Activated naive CD4-positive, alpha-beta T cell treated with anti-CD3 and anti-CD28 coated beads for 36 hours (primary cell): Measurements from ENCODE around the gene HOXC6. TPM values are rescaled to one million over a fixed set of nuclear protein-coding genes. Genes with fewer than 3 reads are reported as not detected.

Experiments used
- CTCF ChIA-PET: fragments of 350-600 bp; sonication (Branson Sonifier 250); formaldehyde crosslinking; loops from one replicate; lab custom pipeline; 2021; ENCODE audit warnings: antibody characterized with exemption; lab: Charles Lee
- DNase-seq: peaks from one replicate; pipeline ENCODE4 v3.0.0-alpha.2; 2020
- H3K27ac Mint-ChIP-seq: one replicate; pipeline ENCODE4 v1.8.0; 2021; ENCODE audit warnings: mild to moderate bottlenecking, mixed read lengths
- H3K27me3 Mint-ChIP-seq: one replicate; pipeline ENCODE4 v1.8.0; 2021; ENCODE audit warnings: low read depth, mixed read lengths
- H3K36me3 Mint-ChIP-seq: one replicate; pipeline ENCODE4 v1.8.0; 2021; ENCODE audit warnings: low read depth, mixed read lengths
- H3K4me1 Mint-ChIP-seq: one replicate; pipeline ENCODE4 v1.8.0; 2021; ENCODE audit warnings: low read depth, mixed read lengths
- H3K4me3 Mint-ChIP-seq: one replicate; pipeline ENCODE4 v1.8.0; 2021; ENCODE audit warnings: mild to moderate bottlenecking, moderate library complexity, mixed read lengths
- H3K9me3 Mint-ChIP-seq: one replicate; pipeline ENCODE4 v1.8.0; 2021; ENCODE audit warnings: mixed read lengths
- intact Hi-C: fragments of 100-400 bp; cut with micrococcal nuclease; formaldehyde crosslinking; loops from one replicate; pipeline ENCODE4 v1.15.1; 2023
- total RNA-seq, 2 experiments: library from RNA; stranded (reverse); gene quantifications; one replicate each; pipeline ENCODE4 v1.2.3, GENCODE V29; 2021

Gene HOXC6
- total RNA-seq, 2 experiments from 2014 or later, result not detected

GRCh38 chr12:53993162-53994008 lies 34.9 kb upstream of the HOXC6 start:
- Mint-ChIP-seq H3K27me3 (peaks cover 81% of the 10 kb centered on the region), H3K36me3 (peaks cover 2% of the 10 kb centered on the region), H3K4me1 (peaks cover 52% of the 10 kb centered on the region), H3K4me3 (no peak overlapping the region), H3K9me3 (no peaks in the 10 kb centered on the region), H3K27ac (no peak overlapping the region)
- CTCF ChIA-PET, result interaction anchor here (0.7 to 1.7 kb wide), 5 partner anchors 13 to 199 kb away, joined by 3 to 7 read pairs (median 4); partner anchors contain the start of genes HOXC5 and HOXC8
- DNase-seq, result no peak
- intact Hi-C loops, result no loop called here

- intact Hi-C loops, result no loop called here
- Mint-ChIP-seq H3K27me3 (peaks cover 82% of the 10 kb centered on the region), H3K4me1 (peaks cover 50% of the 10 kb centered on the region), H3K36me3 (peaks cover 2% of the 10 kb centered on the region), H3K4me3 (no peak overlapping the region), H3K27ac (no peak overlapping the region), H3K9me3 (no peaks in the 10 kb centered on the region)
- CTCF ChIA-PET, result interaction anchor here (0.7 to 1.1 kb wide), 2 partner anchors 13 to 38 kb away, joined by 3 read pairs; partner anchors contain the start of gene HOXC5
- DNase-seq, result no peak
These were observed 34.3 kb upstream of the HOXC6 start for GRCh38 chr12:53994009-53994263.

DNA sequence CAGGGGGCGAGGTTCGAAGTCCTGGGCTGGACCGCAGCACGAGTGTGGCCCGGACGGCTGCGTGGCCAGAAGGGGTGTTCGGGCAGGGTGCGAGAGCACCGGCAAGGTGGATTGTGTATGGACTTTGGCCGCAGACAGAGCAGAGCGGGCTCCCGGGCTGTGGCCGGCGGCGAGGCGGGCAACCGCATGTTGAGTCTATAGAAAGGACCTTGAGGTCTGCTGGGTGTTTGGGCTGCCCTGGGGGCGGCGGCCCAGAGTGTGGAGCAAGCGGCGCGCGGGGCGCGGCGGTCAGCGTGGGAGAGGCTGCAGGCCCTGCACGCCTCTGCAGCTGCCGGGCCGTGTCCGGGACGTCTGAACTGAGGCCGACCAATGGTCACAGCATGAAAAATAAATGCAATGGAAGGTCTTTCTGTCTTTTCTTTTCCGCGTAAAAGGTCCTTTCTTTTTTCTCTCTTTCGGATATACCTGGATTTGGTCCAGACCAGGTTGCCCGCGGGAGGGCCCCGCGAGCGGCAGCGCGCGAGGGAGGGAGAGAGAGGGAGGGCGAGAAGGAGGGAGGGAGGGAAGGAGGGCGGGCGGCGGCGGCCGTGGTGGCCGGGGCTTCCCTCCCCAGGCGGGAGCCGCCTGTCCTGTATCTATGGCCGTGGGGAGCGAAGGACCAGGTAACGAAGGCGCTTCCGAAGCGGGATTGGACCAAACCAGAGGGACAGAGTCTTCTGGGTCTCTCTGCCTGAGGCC lies 33.8 kb upstream of the HOXC6 start:
- DNase-seq, result no peak
- no peaks in the 10 kb centered on the region for H3K9me3 Mint-ChIP-seq
- peaks cover 82% of the 10 kb centered on the region for H3K27me3 Mint-ChIP-seq
- CTCF ChIA-PET, result interaction anchor here (0.7 to 1.1 kb wide), 2 partner anchors 12 to 38 kb away, joined by 3 read pairs; partner anchors contain the start of gene HOXC5
- H3K36me3 Mint-ChIP-seq, result peaks cover 2% of the 10 kb centered on the region
- intact Hi-C loops, result loop anchor here (5.0 kb wide), 1 partner anchor 37 kb away; no protein-coding TSS in a partner anchor
- H3K4me1 Mint-ChIP-seq, result peaks cover 47% of the 10 kb centered on the region
- H3K4me3 Mint-ChIP-seq, result peak overlapping the region; percentile 74
- H3K27ac Mint-ChIP-seq, result no peak overlapping the region

GRCh38 chr12:53995002-53995377 lies 33.2 kb upstream of the HOXC6 start:
- intact Hi-C loops, result loop anchor here (5.0 kb wide), 1 partner anchor 38 kb away; no protein-coding TSS in a partner anchor
- H3K27ac Mint-ChIP-seq, result no peak overlapping the region
- peaks cover 79% of the 10 kb centered on the region for H3K27me3 Mint-ChIP-seq
- H3K4me3 Mint-ChIP-seq, result peak overlapping the region; percentile 74
- DNase-seq, result peak; percentile 40
- peaks cover 42% of the 10 kb centered on the region for H3K4me1 Mint-ChIP-seq
- peaks cover 2% of the 10 kb centered on the region for H3K36me3 Mint-ChIP-seq
- CTCF ChIA-PET, result no interaction called here
- H3K9me3 Mint-ChIP-seq, result no peaks in the 10 kb centered on the region

DNA sequence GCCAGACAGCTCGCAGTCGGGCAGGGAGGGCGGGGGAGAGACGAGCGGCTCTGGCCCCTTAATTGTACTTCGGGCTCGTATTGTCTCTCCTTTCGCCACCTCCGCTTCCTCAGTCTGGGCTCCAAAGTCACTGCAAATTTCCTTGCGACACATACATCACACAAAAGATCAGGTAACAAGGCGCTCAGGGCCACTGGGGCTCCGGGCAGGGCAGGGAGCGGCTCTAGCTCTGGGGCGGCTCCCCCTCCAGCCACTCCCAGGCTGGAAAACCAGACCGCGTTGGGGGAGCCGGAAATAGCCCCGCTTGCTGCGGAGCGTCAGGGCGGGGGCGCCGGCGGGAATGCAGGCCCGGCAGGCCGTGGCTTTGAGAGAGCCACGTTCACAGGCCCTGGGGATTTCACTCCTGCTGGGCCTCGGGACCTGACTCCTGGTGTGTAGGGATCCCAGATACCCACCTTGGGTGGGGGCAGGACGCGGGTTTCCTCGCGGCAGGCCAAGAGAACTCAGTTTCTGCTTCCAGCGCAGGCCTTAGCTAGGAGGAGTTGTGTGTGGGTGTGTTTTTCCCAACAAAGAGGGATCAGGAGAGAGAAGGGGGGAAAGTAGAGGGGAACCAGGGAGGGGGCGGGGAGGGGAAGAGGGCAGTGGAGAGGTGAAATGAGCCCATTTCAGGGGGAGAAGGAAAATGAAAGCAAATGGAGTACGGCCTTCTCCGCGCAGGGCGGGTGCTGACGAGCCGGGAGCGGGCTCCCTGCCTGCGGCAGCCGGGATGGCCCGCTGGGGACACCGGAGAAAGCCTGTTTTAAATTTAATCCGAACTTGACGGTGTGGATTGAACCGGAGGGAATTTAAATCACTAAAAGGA lies 32.6 kb upstream of the HOXC6 start:
- H3K9me3 Mint-ChIP-seq, result no peaks in the 10 kb centered on the region
- no peak overlapping the region for H3K27ac Mint-ChIP-seq
- CTCF ChIA-PET, result no interaction called here
- H3K36me3 Mint-ChIP-seq, result peaks cover 2% of the 10 kb centered on the region
- intact Hi-C loops, result loop anchor here (1.0 to 5.0 kb wide), 2 partner anchors 10 to 38 kb away; partner anchors contain the start of gene HOXC10
- H3K4me3 Mint-ChIP-seq, result peak overlapping the region; percentile 74
- DNase-seq, result peak; percentile 36
- peaks cover 36% of the 10 kb centered on the region for H3K4me1 Mint-ChIP-seq
- H3K27me3 Mint-ChIP-seq, result peaks cover 79% of the 10 kb centered on the region

GRCh38 chr12:53996240-53997203 lies 31.7 kb upstream of the HOXC6 start:
- no peak overlapping the region for H3K27ac Mint-ChIP-seq
- intact Hi-C loops, result loop anchor here (1.0 to 5.0 kb wide), 2 partner anchors 11 to 39 kb away; partner anchors contain the start of gene HOXC10
- H3K4me3 Mint-ChIP-seq, result peak overlapping the region; percentile 74
- peaks cover 2% of the 10 kb centered on the region for H3K36me3 Mint-ChIP-seq
- peak; percentile 29 for DNase-seq
- CTCF ChIA-PET, result interaction anchor here (0.5 to 1.7 kb wide), 4 partner anchors 10 to 336 kb away, joined by 3 to 5 read pairs (median 3); partner anchors contain the start of gene HOXC8
- H3K9me3 Mint-ChIP-seq, result no peaks in the 10 kb centered on the region
- peaks cover 36% of the 10 kb centered on the region for H3K4me1 Mint-ChIP-seq
- peaks cover 81% of the 10 kb centered on the region for H3K27me3 Mint-ChIP-seq

- Mint-ChIP-seq H3K27me3 (peaks cover 81% of the 10 kb centered on the region), H3K9me3 (no peaks in the 10 kb centered on the region), H3K27ac (no peak overlapping the region), H3K36me3 (peaks cover 2% of the 10 kb centered on the region), H3K4me3 (no peak overlapping the region), H3K4me1 (peaks cover 37% of the 10 kb centered on the region)
- intact Hi-C loops, result loop anchor here (5.0 kb wide), 1 partner anchor 40 kb away; no protein-coding TSS in a partner anchor
- DNase-seq, result no peak
- CTCF ChIA-PET, result interaction anchor here (0.5 to 1.7 kb wide), 9 partner anchors 9 to 433 kb away, joined by 3 to 5 read pairs (median 3); partner anchors contain the start of gene HOXC8
These were observed 30.8 kb upstream of the HOXC6 start for GRCh38 chr12:53997204-53998109.

DNA sequence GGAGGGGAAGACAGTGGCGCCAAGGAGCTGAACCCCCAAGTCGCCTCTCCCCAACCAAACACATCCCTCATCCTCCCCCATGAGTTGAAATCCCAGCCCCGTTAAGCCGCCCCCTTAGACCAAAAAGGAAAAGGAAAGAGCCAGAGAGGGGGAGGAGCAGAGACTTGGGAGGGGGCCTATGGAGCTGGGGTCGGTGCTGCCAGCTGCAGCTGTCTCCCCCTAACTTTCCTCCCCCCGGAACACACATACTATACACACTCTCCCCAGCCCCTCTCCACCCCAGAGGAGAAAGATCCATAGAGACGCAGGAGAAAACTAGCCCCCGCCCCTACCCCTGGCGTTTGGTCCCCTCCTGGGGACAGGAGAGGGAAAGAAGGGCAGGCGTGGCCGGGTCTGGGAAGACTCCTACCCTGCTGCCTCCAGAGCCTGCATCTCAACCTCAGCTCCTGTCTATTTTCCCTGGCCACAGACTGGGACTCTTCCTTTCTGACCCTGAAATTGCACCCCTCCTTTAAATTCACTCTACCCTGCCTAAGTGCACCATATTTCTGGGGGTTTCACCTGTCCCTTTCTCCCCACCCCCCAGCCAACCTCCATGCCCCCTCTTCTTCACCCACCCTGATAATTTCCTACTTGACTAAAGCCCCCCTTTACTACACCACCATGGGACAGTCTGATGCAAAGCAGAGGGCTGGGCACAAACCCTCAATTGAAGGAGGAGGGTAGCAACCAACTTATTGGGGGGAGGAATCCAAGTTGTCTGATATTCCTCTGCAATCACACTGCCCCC lies 29.9 kb upstream of the HOXC6 start:
- DNase-seq, result no peak
- CTCF ChIA-PET, result interaction anchor here (0.5 to 1.7 kb wide), 7 partner anchors 10 to 432 kb away, joined by 3 to 10 read pairs (median 4); partner anchors contain the start of gene HOXC8
- Mint-ChIP-seq H3K27ac (no peak overlapping the region), H3K36me3 (peaks cover 2% of the 10 kb centered on the region), H3K4me3 (no peak overlapping the region), H3K9me3 (no peaks in the 10 kb centered on the region), H3K4me1 (peaks cover 39% of the 10 kb centered on the region), H3K27me3 (peaks cover 82% of the 10 kb centered on the region)
- intact Hi-C loops, result loop anchor here (5.0 kb wide), 1 partner anchor 41 kb away; no protein-coding TSS in a partner anchor

GRCh38 chr12:53998900-53999236 lies 29.4 kb upstream of the HOXC6 start:
- Mint-ChIP-seq H3K27me3 (peaks cover 82% of the 10 kb centered on the region), H3K9me3 (no peaks in the 10 kb centered on the region), H3K4me3 (no peak overlapping the region), H3K4me1 (peaks cover 37% of the 10 kb centered on the region), H3K36me3 (peaks cover 1% of the 10 kb centered on the region), H3K27ac (no peak overlapping the region)
- DNase-seq, result no peak
- CTCF ChIA-PET, result interaction anchor here (1.3 to 1.4 kb wide), 3 partner anchors 203 to 211 kb away, joined by 3 to 10 read pairs (median 4); no protein-coding TSS in a partner anchor
- intact Hi-C loops, result loop anchor here (5.0 kb wide), 1 partner anchor 42 kb away; no protein-coding TSS in a partner anchor
